Medulla oblongata (tissue), 1 donor: ENCODE results near the gene DIP2B.
"Not testable (repeated sequence)": the region's sequence is repeated elsewhere in the genome, so short reads cannot be mapped to it uniquely, and the experiment has no call there.

Experiments
- DNase-seq: peaks from one replicate; pipeline ENCODE4 v3.0.0-alpha.2; 2015; ENCODE audit errors: extremely low spot score

The DIP2B gene

GRCh38 chr12:50547742-50548141, 43.0 kb downstream of the DIP2B start:
- DNase-seq = no peak

GRCh38 chr12:50549885-50550284, 45.1 kb downstream of the DIP2B start:
- no peak for DNase-seq

GRCh38 chr12:50550530-50551223, 45.9 kb downstream of the DIP2B start:
- DNase-seq = no peak

GRCh38 chr12:50551866-50552265, 47.1 kb downstream of the DIP2B start:
- DNase-seq = no peak

DNA sequence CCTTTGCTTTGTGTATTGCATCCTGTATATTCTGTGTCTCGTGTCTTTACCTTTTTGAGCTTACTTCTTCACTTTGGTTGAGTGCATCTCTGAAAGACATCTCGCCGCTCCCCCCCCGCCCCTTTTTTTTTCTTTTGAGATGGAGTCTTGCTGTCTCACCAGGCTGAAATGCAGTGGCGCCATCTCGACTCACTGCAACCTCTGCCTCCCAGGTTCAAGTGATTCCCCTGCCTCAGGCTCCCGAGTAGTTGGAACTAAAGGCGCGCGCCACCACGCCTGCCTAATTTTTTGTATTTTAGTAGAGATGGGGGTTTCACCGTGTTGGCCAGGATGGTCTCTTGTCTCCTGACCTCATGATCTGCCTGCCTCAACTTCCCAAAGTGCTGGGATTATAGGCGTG, 49.9 kb downstream of the DIP2B start:
- DNase-seq = no peak

- no peak for DNase-seq
Observed at GRCh38 chr12:50555471-50555885, 50.7 kb downstream of the DIP2B start.

DNA sequence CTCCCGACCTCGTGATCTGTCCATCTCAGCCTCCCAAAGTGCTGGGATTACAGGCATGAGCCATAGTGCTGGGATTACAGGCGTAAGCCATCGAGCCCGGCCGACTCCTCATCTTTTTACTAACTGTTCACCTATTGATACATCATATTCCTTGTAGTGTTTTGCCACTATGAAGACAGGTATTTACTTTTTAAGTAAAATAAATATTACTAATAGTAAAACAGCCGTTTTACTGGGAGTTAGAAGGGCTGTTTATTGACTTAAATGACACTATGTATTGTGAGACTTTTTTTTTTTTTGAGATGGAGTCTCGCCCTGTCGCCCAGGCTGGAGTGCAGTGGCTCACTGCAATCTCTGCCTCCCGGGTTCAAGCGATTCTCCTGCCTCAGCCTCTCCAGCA, 51.5 kb downstream of the DIP2B start:
- no peak for DNase-seq

DNA sequence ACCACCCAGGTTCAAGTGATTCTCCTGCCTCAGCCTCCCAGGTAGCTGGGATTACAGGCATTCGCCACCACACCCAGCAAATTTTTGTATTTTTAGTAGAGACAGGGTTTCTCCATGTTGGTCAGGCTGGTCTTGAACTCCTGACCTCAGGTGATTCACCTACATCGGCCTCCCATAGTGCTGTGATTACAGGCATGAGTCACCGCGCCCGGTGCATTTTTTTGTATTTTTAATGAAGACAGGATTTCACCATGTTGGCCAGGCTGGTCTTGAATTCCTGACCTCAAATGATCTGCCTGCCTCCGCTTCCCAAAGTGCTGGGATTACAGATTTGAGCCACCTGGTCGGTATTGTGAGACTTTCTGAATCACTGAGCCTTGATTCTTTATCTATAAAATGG, 52.0 kb downstream of the DIP2B start:
- DNase-seq = not testable (repeated sequence)

- no peak for DNase-seq
Observed at GRCh38 chr12:50557421-50557820, 52.6 kb downstream of the DIP2B start.

DNA sequence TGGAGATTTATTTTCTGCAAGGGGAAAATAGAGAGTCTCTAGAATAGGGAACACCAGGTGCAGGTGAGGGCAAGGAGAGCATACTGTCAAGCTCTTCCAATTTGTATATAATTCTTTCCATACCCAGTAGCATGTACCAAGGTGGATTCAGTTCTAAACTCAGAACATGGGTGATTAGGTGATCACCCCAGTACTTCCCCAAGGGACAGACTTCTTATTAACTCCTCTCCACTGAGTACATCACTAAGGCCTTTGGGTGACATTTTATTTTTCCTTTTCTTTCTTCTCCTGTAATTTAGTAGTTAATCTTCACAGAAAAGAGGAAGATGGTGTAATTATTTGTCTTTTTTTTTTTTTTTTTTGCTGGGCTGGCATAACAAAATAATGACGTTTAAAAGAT, 54.2 kb downstream of the DIP2B start:
- no peak for DNase-seq

- DNase-seq = no peak
Observed at GRCh38 chr12:50562520-50563433, 58.0 kb downstream of the DIP2B start.

DNA sequence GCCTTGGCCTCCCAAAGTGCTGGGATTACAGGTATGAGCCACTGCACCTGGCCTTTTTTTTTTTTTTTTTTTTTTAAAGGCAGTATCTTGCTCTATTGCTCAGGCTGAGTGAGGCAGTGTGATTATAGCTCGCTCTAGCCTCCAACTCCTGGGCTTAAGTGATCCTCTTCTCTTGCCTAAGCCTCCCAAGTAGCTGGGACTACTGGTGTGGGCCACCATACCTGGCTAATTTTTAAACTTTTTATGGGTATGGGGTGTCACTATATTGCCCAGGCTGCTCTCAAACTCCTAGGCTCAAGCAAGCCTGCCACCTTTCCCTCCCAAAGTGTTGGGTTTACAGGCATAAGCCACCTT, 58.6 kb downstream of the DIP2B start:
- no peak for DNase-seq

GRCh38 chr12:50564237-50564947, 59.6 kb downstream of the DIP2B start:
- no peak for DNase-seq

DNA sequence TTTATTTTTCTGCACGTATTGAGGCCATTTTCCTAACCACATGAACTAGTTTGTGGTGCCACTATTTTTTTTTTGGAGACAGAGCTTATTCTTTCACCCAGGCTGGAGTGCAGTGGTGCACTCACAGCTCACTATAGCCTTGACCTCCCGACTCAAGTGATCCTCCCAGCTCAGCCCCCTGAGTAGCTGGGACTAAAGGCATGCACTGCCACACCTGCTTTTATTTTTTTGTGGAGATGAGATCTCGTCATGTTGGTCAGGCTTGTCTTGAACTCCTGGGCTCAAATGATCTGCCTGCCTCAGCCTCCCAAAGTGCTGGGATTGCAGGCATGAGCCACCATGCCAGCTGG, 60.1 kb downstream of the DIP2B start:
- DNase-seq = no peak

DNA sequence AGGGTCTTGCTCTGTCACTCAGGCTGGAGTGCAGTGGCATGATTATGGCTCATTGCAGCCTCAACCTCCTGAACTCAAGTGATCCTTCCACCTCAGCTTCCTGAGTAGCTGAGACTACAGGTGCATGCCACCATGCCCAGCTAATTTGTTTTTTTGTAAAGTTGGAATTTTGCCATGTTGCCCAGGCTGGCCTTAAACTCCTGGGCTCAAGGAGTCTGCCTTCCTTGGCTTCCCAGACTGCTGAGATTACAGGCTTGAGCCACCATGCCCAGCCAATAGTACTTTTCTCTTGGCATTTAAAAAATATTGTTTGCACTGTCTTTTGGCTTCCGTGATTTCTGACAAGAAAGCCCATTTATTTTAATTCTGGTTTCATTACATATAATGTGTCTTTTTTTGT, 61.3 kb downstream of the DIP2B start:
- no peak for DNase-seq

GRCh38 chr12:50567926-50568325, 63.1 kb downstream of the DIP2B start:
- DNase-seq = no peak

GRCh38 chr12:50568338-50569091, 63.7 kb downstream of the DIP2B start:
- DNase-seq = peak; percentile 26

DNA sequence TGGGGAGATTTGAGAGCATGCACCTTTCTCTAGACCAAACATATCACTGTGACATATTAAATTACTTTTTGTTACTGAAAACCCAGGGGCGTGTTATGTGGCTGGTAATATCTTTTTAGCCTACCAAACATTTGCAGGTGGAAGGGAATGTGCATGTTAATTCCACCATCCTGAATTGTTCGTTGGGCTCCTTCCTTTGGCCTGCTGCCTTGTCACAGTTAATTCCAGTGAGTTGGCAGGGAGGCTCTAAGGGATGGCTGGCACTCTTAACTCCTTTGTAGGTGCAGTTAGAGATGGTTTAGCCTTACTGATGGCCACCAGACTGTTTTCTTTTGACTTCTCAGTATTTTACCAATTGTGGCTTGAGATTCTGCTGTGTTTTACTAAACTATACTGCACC, 64.5 kb downstream of the DIP2B start:
- DNase-seq = peak; percentile 62

GRCh38 chr12:50569876-50570275, 65.1 kb downstream of the DIP2B start:
- DNase-seq = peak; percentile 77

- DNase-seq = no peak
Observed at GRCh38 chr12:50571786-50572185, 67.0 kb downstream of the DIP2B start.

DNA sequence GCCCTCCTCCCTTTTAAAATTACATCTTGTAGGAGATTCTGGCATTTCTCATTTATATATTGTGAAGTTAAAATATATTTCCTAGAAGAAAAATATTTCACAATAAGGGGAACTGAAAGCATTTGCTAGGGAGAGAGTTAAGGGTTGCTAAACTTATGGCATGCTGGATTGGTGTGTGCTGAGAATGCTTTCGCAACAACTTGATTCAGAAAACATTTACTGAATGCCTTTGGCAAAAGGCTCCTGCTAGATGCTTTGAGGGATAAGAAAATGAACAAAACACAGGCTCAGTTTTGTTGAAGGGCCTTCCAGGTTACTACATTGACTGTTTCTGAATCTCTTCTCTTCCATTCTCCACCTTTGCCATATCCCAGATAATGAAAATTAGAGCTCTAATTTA, 67.5 kb downstream of the DIP2B start:
- DNase-seq = peak; percentile 72

GRCh38 chr12:50572760-50573159, 68.0 kb downstream of the DIP2B start:
- DNase-seq = peak; percentile 54
